Adrenal gland (tissue), 12 donors: ENCODE data around the gene HPCA. TPM values are rescaled to one million over a fixed set of nuclear protein-coding genes. Genes with fewer than 3 reads are reported as not detected.
"Not testable (repeated sequence)": the region's sequence is repeated elsewhere in the genome, so short reads cannot be mapped to it uniquely, and the experiment has no call there.

Experiments
- DNase-seq, 7 donors: peaks; one replicate each; pipeline ENCODE4 v3.0.0-alpha.2; 2019 to 2020
- H3K27ac ChIP-seq, 5 donors: fragments of 200-600 bp; sonication (generic) in 4 of 5; 1 replicate in 3 of 5; 2 replicates in 2 of 5; pipeline versions ENCODE4 v1.5.1 to v1.8.0; 2016 to 2020; ENCODE audit warnings: mild to moderate bottlenecking in 1 of 5
- H3K27me3 ChIP-seq: fragments of 200-600 bp; 2 replicates; pipeline ENCODE4 v1.8.0; 2021
- H3K36me3 ChIP-seq, 2 donors: fragments of 200-600 bp; replicated peaks in 1 of 2; 1 replicate in 1 of 2; 2 replicates in 1 of 2; pipeline versions ENCODE4 v1.5.1 to v1.8.0; 2018 to 2022
- H3K4me1 ChIP-seq, 2 donors: fragments of 200-600 bp; replicated peaks in 1 of 2; 1 replicate in 1 of 2; 2 replicates in 1 of 2; pipeline versions ENCODE4 v1.5.1 to v1.8.0; 2018 to 2021
- H3K4me3 ChIP-seq, 4 donors: fragments of 200-600 bp; sonication (generic) in 3 of 4; one replicate each; pipeline ENCODE4 v1.5.1; 2016 to 2018
- H3K9me3 ChIP-seq, 3 donors: fragments of 200-600 bp; sonication (generic) in 1 of 3; replicated peaks in 1 of 3; 1 replicate in 2 of 3; 2 replicates in 1 of 3; pipeline versions ENCODE4 v1.5.1 to v1.8.0; 2016 to 2021
- CTCF ChIP-seq, 6 experiments: fragments of 450-650 bp in 4 of 6; fragments of 200-600 bp in 2 of 6; sonication (generic) in 1 of 6; IDR thresholded peaks; 1 replicate in 5 of 6; 2 replicates in 1 of 6; pipeline versions ENCODE4 v1.5.1 to v1.8.0; 2016 to 2021; ENCODE audit warnings: antibody characterized with exemption in 6 of 6, mild to moderate bottlenecking in 2 of 6, moderate library complexity in 1 of 6
- POLR2A ChIP-seq, 2 donors: fragments of 450-650 bp; IDR thresholded peaks; one replicate each; pipeline ENCODE4 v1.6.1; 2017; ENCODE audit warnings: antibody characterized with exemption in 2 of 2, mild to moderate bottlenecking in 2 of 2, moderate library complexity in 1 of 2
- WGBS, 4 donors: extraction: QIAGEN DNeasy Blood & Tissue Kit in 2 of 4; methylation state at CpG; one replicate each; pipeline versions ENCODE4 v1.1.5 to v1.1.7; 2013 to 2017; 5-methylcytosine and 5-hydroxymethylcytosine counted together
- intact Hi-C, 2 donors: fragments of 100-400 bp; cut with DNase I; formaldehyde crosslinking; loops; one replicate each; pipeline versions ENCODE4 v1.14.1 to v1.15.0; 2022 to 2023
- polyA plus RNA-seq, 3 donors: library from polyadenylated mRNA; stranded (reverse); fragments of 200-250 nt in 2 of 3; fragments of 350-450 nt in 1 of 3; fragmentation: Illumina TruSeq in 1 of 3; extraction: RNeasy Lipid Tissue Mini Kit (QIAGEN cat#74804) in 1 of 3; gene quantifications; one replicate each; pipeline ENCODE4 v1.2.3, GENCODE V29; 2013 to 2014
- total RNA-seq, 9 donors: library from RNA; depleted of rRNA in 4 of 9; stranded (reverse); fragments of >200 nt in 4 of 9; fragments of 120-200 nt in 1 of 9; fragmentation: NEBNext Ultra II Directional in 1 of 9; extraction: Animal tissue kit (Norgen Biotek cat#: 25700) in 1 of 9; gene quantifications; one replicate each; pipeline versions ENCODE4 v1.1.0 to v1.2.4, GENCODE V29; 2013 to 2023
- donor health status: healthy with polysubstance abuse.
- donor health status: Bipolar disorder and iron deficiency.
- donor health status: DM: yes; HTN: yes; CAD: no.
- donor health status: DM: no; HTN: no; CAD: no.
- donor health status: DM: no; HTN: no; CAD: no.
- donor health status: DM: yes; HTN: yes; CAD: no.

HPCA gene
- total and polyA plus RNA-seq, 12 donors = 0.17 to 3.1 (median 0.62) TPM; not detected in 6

GRCh38 chr1:32903991-32904785, 17.9 kb downstream of the HPCA start:
- intact Hi-C loops = no loop called here
- no peaks in the 10 kb centered on the region for H3K27me3 ChIP-seq
- H3K36me3 ChIP-seq = no peaks in the 10 kb centered on the region
- no peaks in the 10 kb centered on the region for H3K9me3 ChIP-seq
- no peak overlapping the region for H3K4me3 ChIP-seq
- peaks cover 4 to 11% of the 10 kb centered on the region in 2 donors for H3K4me1 ChIP-seq
- no peak for DNase-seq
- 43 to 81% (median 72%) methylated on average over 3 of the region's 3 CpGs for WGBS, 4 donors
- no peak for TF ChIP-seq POLR2A (IDR thresholded peaks at IDR 0.05)
- no peak for TF ChIP-seq CTCF (IDR thresholded peaks at IDR 0.05)
- no peak overlapping the region for H3K27ac ChIP-seq

GRCh38 chr1:32904797-32905196, 18.5 kb downstream of the HPCA start:
- 54 to 73% (median 68%) methylated on average over 2 of the region's 2 CpGs for WGBS, 4 donors
- no peak overlapping the region for H3K4me3 ChIP-seq
- TF ChIP-seq CTCF (IDR thresholded peaks at IDR 0.05) = no peak
- no peak for TF ChIP-seq POLR2A (IDR thresholded peaks at IDR 0.05)
- peaks cover 4 to 11% of the 10 kb centered on the region in 2 donors for H3K4me1 ChIP-seq
- H3K9me3 ChIP-seq = no peaks in the 10 kb centered on the region
- intact Hi-C loops = no loop called here
- H3K27me3 ChIP-seq = no peaks in the 10 kb centered on the region
- no peak for DNase-seq
- no peak overlapping the region for H3K27ac ChIP-seq
- no peaks in the 10 kb centered on the region for H3K36me3 ChIP-seq

- H3K36me3 ChIP-seq, DNase-seq, H3K27me3 ChIP-seq, H3K4me1 ChIP-seq, H3K9me3 ChIP-seq, intact Hi-C loops, H3K27ac ChIP-seq, H3K4me3 ChIP-seq: not testable (repeated sequence)
- 80 to 83% (median 81%) methylated on average over 10 of the region's 10 CpGs for WGBS, 4 donors
Measured at GRCh38 chr1:32905588-32905987, 19.3 kb downstream of the HPCA start.

- intact Hi-C loops = no loop called here
- no peak for DNase-seq
- H3K27ac ChIP-seq = no peak overlapping the region
- H3K27me3 ChIP-seq = no peaks in the 10 kb centered on the region
- no peaks in the 10 kb centered on the region for H3K36me3 ChIP-seq
- no peaks in the 10 kb centered on the region for H3K9me3 ChIP-seq
- H3K4me3 ChIP-seq = no peak overlapping the region
- WGBS, 4 donors = 83 to 88% (median 86%) methylated on average over 7 of the region's 7 CpGs
- TF ChIP-seq POLR2A (IDR thresholded peaks at IDR 0.05) = no peak
- TF ChIP-seq CTCF (IDR thresholded peaks at IDR 0.05) = no peak
- peaks cover 0 to 2% of the 10 kb centered on the region in 2 donors for H3K4me1 ChIP-seq
Measured at GRCh38 chr1:32906654-32907053, 20.4 kb downstream of the HPCA start.

GRCh38 chr1:32907435-32907834, 21.1 kb downstream of the HPCA start:
- intact Hi-C loops = no loop called here
- WGBS, 4 donors = 28 to 33% (median 31%) methylated on average over 4 of the region's 4 CpGs
- no peaks in the 10 kb centered on the region for H3K36me3 ChIP-seq
- no peak overlapping the region for H3K4me3 ChIP-seq
- no peaks in the 10 kb centered on the region for H3K4me1 ChIP-seq
- no peak for DNase-seq
- no peak overlapping the region for H3K27ac ChIP-seq
- no peaks in the 10 kb centered on the region for H3K27me3 ChIP-seq
- H3K9me3 ChIP-seq = no peaks in the 10 kb centered on the region
- no peak for TF ChIP-seq POLR2A (IDR thresholded peaks at IDR 0.05)
- TF ChIP-seq CTCF (IDR thresholded peaks at IDR 0.05) = no peak
